Measurements from ENCODE around the gene TMEM255A.

DNA sequence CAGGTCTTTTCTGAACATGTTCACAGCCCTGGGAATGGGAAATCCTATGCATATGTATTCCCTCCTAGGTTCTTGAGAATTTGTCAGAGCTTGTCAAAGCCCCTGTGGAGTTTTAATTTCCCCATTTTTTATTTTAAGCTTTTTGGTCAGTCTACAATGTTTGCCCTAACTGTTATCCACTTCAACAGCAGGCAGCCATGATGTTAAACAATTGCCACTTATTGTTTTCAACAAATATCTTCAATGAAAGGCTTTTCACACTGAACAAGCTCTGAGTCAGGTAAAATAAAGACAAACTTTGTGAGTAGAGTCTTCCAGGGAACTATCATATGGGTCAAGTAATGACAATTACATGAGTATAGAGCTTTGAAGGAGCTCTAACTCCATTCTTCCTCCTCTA lies 25.6 kb upstream of the TMEM255A start:
- TF ChIP-seq, protein P1, sequence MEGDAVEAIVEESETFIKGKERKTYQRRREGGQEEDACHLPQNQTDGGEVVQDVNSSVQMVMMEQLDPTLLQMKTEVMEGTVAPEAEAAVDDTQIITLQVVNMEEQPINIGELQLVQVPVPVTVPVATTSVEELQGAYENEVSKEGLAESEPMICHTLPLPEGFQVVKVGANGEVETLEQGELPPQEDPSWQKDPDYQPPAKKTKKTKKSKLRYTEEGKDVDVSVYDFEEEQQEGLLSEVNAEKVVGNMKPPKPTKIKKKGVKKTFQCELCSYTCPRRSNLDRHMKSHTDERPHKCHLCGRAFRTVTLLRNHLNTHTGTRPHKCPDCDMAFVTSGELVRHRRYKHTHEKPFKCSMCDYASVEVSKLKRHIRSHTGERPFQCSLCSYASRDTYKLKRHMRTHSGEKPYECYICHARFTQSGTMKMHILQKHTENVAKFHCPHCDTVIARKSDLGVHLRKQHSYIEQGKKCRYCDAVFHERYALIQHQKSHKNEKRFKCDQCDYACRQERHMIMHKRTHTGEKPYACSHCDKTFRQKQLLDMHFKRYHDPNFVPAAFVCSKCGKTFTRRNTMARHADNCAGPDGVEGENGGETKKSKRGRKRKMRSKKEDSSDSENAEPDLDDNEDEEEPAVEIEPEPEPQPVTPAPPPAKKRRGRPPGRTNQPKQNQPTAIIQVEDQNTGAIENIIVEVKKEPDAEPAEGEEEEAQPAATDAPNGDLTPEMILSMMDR (IDR thresholded peaks at IDR 0.05), result no peak
- no peak for TF ChIP-seq POLR2A (IDR thresholded peaks at IDR 0.05)
- no peak for TF ChIP-seq POLR2AphosphoS5 (IDR thresholded peaks at IDR 0.05)
